ENCODE data around the gene SEC16A.
"Not testable (repeated sequence)": the region's sequence is repeated elsewhere in the genome, so short reads cannot be mapped to it uniquely, and the experiment has no call there.

Gene SEC16A

DNA sequence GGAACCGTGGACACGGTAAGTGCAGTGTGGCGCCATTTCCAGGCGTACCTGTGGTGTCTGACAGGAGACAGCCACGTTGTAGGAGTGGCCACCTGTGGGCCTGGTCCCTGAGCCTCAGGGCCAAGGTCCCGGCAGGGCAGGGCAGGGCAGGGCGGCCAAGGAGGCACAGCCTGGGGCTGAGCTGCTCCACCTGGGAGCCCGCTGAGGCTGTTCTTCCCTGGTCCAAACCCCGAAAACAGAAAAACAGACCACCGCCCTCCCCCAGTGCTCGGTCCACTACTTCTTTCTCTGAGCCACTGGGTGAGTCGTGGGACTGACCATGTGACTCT lies 63.8 kb downstream of the SEC16A start:
- no peak for DNase-seq (ENCODE audit: low read depth)

DNA sequence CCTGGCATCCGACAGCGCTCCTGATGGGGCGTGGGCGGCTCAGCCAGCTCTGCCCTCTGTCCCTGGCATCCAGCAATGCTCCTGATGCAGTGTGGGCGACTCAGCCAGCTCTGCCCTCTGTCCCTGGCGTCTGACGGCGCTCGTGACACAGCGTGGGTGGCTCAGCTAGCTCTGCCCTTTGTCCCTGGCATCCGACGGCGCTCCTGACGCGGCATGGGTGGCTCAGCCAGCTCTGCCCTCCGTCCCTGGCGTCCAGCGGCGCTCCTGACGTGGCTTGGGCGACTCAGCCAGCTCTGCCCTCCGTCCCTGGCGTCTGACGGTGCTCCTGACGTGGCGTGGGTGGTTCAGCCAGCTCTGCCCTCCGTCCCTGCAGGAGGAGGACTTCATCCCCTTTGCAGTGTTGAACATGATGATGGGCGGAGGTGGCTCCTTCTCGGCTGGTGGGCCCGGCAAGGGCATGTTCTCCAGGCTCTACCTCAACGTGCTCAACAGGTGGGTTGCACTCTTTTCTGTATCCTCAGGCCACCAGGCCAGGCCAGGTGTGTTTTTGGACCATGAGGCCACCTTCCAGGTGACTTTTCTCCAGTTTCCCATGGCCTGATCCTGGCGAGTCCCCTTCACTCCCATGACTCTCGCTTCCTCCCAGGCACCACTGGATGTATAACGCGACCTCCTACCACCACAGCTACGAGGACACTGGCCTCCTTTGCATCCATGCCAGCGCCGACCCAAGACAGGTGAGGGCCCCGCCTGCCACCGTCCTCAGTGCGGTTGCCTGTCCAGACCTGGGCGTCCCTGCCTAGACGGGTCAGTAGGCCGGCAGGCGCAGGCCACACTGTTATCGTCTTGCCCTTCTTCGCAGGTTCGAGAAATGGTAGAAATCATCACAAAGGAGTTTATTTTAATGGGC lies 64.4 kb downstream of the SEC16A start:
- DNase-seq (ENCODE audit: low read depth), result no peak

DNA sequence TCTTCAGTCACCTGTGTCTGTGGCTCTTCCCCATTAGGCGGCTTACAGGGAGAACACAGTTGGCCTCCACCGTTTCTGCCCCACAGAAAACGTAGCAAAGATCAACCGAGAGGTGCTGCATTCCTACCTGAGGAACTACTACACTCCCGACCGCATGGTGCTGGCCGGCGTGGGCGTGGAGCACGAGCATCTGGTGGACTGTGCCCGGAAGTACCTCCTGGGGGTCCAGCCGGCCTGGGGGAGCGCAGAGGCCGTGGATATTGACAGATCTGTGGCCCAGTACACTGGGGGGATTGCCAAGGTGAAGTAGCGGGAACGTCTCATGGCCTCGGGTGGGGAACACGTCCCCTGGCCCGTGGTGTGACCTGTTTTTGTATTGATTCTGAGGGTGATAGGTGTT lies 65.9 kb downstream of the SEC16A start:
- no peak for DNase-seq (ENCODE audit: low read depth)

DNA sequence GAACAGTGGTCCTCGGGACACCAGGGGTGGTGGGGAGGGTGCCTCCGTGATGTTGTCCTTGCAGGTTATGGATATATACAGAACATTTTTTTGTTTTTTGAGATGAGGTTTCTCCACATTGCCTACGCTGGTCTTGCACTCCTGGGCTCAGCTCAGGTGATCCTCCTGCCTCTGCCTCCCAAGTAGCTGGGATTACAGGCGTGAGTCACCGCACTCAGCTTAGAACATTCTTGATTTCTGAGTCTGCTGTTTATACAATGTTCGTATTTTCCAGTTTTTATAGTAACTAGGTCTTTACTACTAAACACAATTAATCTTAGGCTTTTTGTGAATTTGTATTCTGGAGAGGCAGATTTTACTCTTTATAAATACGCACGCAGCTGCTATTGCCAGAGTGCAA lies 66.4 kb downstream of the SEC16A start:
- no peak for DNase-seq (ENCODE audit: low read depth)

DNA sequence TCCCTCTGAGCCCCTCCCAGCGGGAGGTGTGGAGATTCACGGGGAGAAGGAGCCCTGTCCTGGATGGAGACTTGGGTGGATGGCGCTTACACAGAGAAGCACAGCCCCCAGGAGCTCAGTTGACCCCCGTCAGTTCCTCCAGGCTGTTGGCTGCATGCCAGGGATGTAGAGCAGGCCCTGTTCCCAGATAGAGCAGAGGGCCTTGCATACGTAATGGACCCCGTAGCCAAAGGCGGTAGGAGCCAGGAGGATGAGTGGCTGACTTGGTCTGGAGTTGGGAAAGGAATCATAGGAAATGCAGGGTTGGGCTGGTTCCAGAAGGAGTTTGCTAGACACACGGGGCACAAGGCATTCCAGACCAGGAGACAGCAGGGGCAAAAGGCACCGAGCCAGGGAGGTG lies 69.9 kb downstream of the SEC16A start:
- no peak for DNase-seq (ENCODE audit: low read depth)

DNA sequence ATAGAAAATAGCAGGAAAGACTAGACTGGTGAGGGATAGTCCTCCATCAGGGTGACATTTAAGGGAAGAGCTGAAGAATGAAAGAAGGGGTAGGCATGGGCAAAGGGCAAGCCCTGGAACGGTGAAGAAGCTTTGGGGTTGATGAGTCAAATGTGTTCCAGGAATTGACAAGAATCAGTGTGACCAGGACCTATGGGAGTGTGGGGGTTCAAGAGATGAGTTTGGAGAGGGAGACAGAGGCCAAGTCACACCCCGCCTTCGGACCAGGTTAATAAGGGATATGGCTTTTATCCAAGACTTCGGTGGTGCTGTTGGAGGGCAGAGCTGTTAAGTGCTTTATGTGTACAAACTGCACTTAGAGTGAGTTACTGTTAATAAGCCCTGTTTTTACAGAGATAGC lies 71.5 kb downstream of the SEC16A start:
- no peak for DNase-seq (ENCODE audit: low read depth)

DNA sequence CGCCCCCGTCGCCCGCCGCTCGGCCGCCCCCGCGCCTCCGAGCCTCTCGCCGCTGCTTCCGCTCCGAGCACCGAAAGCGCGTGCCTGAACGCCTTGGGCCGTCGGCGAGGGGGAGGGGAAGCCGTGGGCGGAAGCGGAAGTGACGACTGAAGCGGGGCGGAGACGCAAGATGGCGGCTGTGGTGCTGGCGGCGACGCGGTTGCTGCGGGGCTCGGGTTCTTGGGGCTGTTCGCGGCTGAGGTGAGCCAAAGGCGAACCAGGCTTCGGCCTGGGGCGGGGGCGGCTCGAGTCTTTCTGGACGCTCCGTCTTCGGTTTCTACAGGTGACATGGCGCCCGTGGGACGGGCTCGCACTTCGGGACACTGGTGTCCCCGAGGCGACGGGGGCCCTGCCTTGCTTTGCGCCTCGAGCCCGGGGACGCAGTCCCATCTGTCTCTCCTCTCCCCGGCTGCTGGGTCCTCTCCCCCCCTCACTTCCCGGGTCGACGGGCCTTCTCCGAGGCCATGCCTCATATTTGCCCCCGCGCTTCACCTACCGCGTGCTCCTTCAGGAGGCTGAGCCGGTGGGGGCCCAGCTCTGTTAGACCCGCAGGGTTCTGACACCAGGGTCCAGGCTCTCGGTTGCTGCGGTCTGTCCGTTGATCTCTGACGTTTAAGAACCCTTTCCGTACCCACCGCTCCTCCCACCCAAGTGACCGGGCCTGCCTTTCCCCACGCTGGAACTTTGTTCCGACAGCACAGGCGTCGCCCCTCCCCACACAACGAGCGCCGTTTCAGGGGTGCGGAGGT lies 72.1 kb downstream of the SEC16A start, which contains the start of the genes ENTR1 and PMPCA:
Gene ENTR1 (minus strand): TSS at position 115 of the 788 bp plus-strand sequence. CDS start 217 bp downstream, outside the sequence.
Gene PMPCA (plus strand): TSS at position 159 of the 788 bp plus-strand sequence. CDS start 11 bp downstream, at position 170.
- peak; percentile 66 for DNase-seq (ENCODE audit: low read depth)

DNA sequence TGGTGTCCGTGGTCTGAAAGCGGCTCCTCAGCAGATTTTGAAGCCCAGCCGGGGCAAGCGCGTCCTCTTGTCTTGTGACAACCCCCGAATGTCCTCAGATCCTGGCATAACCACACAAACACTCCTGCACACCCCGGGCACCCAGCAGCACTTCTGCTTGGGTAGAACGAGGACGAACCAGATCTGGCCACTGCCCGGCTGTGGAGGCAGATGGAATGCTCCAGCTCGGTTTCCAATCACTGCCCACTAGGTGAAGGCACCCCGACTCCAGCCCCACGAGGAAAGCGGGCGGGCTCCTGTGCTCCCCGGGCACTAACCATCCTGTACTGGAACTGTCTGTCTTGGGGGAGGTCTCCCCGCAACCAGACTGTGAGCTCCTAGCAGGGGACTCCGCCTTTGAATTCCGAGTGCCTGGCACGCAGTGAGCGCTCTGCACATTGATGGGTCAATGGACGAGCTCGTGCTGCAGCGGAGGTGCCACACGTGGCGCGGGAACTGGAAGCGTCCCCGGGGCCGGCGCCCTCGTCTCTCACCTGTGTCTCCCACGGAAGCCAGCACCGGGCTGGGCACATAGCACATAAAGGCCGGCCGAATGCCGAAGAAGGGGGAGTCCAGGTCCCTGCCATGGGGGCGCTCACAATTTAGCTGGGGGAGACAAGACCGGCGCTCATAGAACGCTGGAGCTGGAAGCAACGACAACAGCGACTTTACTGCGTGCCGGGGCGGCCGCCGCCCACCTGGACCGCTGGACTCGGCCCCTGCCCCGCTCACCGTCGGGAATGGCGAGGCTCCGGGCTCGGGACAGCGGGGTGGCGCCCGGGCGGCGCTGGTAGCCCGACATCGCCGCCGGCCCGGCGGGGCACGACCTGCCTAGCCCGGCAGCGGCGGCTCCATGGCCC lies 73.0 kb downstream of the SEC16A start:
- no peak for DNase-seq (ENCODE audit: low read depth)

DNA sequence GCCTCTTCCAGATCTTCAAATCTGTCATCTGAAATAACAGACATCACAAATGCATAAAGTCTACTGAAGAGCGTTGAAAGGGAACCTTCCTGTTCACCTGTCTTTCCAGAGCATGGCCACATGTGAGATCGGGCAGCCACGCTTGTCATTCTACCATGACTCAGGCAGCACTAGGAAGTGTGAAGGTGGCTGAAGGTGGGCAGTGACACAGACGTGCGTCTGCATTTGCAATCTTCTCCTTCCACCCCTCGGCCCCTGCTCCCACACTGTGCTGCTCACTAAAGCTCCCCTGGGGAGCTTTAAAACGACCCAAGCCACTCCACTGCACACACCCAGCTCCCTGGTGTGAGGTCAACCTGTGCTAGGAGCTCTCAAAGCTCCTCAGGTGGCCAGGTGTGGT lies 74.9 kb downstream of the SEC16A start:
- DNase-seq (ENCODE audit: low read depth), result no peak

DNA sequence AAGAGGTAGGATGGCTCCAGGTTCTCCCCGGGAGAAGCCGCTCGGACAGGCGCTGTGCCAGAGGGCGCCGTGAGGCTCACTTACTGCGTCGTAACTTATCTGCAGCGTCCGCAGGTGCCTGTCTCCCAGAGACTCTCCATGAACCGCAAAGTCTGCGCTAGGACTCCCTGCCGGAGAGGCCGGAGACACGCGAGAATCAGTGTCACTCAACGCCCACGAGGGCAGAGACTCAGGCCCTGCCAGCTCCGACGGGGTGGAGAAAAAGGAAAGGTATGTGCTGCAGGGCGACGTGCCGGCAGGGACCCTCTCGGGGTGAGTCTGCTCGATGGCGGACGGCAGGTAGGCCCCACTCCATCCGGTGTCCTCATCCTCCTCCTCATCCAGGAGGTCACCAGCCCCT lies 75.8 kb downstream of the SEC16A start:
- DNase-seq (ENCODE audit: low read depth), result not testable (repeated sequence)

DNA sequence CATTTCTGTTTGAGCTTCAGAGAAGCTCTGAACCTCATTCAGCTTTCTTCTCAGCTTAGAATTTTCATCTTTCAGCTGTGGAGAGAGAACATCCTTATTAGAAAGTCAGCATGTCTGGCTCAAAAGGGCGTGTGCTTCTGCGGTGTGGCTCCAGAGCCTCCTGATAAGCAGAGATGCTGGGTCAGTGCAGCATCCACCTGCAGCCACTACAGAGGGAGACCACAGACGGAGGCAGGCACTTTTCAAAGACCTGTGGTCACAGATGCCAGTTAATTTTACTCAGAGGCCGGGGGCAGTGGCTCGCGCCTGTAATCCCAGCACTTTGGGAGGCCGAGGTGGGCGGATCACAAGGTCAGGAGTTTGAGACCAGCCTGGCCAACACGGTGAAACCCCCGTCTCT lies 76.9 kb downstream of the SEC16A start:
- DNase-seq (ENCODE audit: low read depth), result not testable (repeated sequence)

DNA sequence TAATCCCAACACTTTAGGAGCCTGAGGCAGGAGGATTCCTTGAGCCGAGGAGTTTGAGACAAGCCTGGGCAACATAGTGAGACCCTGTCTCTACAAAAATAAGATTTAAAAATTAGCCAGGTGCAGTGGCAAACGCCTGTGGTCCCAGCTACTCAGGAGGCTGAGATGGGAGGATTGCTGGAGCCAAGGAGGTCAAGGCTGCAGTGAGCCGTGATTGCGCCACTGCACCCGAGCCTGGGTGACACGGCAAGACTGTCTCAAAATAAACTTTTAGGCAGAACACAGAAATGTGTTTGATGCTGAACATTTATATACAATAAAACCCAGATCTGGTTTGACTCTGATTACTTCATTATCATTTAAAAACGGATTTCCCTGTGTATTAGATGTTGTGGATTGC lies 77.4 kb downstream of the SEC16A start:
- DNase-seq (ENCODE audit: low read depth), result no peak

DNA sequence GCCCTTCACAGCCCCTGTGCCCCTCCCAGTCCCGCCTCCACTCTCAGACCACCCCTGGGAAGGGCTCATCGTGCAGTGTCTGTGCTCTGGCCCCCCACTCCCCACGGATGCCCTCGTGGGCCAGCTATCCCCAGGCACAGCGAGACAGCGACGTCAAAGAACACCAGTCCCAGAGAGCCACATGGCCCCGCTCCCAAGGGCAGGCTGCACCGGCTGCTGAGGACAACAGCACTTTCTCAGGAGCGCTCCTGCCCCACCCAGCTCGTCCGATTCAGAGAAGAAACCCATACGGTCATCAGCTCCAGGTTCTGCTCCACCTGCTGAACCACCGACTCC lies 78.1 kb downstream of the SEC16A start:
- DNase-seq (ENCODE audit: low read depth), result no peak

DNA sequence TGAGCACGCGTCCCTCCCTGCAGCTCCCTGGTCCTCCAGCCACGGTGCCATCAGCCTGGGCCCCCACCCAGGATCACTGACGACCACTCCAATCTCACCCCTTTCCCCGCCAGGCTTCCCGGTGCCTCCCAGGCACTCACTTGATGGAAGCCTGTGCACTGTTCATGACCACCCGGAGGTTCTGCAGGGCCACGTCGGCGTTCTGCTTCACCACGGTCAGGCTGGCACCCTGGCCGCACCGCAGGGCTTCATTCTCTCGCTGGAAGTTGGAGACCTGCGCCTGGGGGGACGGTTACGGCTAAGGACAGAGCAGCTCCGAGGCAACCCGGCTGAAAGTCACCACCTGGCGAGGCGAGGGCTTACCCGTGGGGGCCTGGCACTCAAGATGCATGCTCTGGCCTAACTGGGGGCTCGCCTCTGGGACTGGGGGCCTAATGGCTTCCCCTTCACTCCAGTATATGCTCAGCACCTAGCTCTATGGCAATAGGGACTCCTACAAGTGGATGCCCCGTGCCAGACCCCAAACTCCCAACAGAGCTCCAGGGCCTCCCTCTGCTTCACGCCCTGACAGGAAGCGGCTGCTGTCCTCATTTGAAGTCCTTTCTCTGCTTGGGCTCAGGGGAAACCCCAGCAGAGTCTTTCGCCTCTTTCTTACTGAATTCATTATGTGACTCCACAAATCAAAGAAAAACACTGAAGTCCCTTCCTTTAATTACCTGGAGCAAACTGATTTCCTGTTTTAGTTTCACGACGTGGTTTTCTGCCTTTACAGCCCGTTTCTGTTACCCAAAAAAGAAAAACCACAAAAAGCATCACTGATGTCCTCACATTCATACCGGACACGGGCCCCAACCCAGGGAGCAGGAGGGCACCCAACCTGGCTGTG lies 78.7 kb downstream of the SEC16A start:
- no peak for DNase-seq (ENCODE audit: low read depth)

DNA sequence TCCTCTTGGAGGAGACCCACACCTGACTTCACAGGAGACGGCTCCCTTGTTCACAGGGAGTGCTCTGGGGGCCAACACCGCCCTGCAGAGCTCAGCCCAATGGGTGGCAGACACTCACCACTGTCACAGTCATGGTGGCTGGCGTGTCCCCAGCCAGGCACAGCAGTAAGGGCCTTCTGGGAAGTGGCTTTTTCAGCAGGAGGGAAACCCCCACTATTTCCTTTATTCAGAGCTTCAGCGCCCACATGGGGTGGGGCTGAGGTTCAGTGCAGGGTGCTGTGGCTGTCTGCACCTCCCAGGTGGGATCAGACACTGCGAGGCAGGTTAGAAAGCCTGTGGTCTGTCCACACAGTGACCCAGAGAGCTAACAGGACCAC lies 79.3 kb downstream of the SEC16A start:
- DNase-seq (ENCODE audit: low read depth), result no peak

DNA sequence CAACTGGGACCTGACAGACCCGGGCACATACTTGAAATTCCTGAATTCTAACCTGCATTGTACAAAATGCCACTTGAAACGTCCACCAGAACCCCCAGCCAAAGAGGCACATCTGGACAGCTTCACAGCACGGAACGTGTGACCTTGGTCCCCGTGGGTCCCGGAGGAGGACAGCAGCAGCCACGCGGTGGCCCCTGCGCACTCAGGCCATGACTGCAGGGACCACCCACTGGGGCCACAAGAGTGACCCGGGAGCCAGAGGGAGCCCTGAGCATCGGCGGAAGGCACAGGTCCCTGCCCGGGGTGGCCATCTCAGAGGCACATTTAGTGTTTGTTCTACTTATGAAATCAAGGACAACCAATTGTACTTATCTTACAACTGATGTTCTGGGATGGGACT lies 80.8 kb downstream of the SEC16A start:
- no peak for DNase-seq (ENCODE audit: low read depth)

DNA sequence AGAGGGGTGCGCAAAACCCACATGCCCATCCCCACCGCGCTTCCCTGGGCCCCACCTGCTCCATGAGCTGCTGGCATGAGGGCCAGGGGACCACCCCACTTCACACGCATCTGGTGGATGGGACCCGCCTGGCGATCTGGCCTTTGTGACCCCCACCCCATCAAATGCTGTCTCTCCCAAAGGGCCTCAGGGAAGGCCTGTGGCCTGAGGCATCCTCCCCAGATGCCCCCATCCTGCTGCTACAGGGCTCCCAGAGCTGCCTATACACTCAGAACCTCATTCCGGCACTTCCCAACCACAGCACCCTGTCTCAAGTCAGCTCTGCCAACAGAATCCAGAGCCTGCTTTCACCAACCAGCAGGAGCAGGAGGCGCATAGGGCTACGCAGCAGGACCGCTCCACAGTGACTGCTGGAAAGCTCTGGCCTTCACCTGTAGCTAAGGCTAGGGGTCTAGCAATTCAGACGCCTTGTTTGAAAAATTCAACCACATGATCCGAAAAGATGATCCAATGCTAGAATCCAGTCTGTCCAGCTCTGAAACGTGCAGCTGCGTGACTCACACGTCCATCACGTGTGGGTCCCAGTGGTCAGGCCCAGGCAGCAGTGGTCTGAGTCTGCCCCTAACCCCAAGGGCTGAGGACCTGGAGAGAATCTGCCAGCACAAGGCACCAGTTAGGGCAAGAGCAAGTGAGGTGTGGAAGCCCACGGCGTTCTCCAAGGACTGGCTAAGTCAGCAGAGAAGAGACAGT lies 81.5 kb downstream of the SEC16A start:
- no peak for DNase-seq (ENCODE audit: low read depth)

DNA sequence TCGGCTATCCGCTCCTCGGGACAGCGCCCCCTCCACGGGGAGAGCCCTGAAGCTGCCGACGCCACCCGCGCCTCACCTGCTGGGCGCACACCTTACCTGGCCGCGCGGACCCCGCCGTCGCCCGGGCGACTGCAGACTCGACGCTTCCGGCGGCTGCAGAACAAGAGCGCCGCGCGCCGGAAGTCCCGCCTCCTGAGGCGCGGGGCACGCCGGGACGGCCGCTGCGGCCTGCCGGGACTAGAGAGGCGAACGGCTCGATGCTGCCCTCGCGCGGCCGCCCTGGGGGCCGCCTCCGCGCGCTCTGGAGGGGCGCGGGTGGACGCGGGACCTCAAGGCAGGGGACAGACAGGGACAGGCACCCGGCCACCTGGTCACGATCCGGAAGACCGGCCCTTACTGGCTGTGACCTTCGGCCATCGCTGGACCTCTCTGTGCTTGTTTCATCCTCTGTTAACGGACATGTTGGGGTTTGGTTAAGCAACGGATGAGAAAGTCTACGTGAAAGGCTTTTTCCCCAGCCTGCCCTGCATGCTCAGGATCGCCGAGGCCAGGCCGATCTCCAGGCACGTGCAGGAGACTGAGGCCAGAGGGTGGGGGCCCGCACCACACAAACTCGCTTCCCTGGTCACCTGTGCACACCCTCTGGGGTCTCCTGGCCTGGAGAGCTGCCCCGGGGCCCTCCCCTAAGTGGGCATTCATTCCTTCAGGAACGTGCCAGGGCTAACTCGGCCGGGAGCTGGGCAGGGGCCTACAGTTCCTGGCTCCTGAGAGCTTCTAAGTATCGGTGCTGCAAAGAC lies 82.6 kb downstream of the SEC16A start, which contains the start of gene SNAPC4:
Gene SNAPC4 (minus strand): TSS at position 133 of the 797 bp plus-strand sequence. CDS start 1,742 bp downstream, outside the sequence.
- peak; percentile 59 for DNase-seq (ENCODE audit: low read depth)
